ENCODE results near the gene ZNF618. TPM values are rescaled to one million over a fixed set of nuclear protein-coding genes. Genes with fewer than 3 reads are reported as not detected.

Gene ZNF618
- total RNA-seq, 2 experiments from 2014 or later, result 0.22 to 0.27 TPM

DNA sequence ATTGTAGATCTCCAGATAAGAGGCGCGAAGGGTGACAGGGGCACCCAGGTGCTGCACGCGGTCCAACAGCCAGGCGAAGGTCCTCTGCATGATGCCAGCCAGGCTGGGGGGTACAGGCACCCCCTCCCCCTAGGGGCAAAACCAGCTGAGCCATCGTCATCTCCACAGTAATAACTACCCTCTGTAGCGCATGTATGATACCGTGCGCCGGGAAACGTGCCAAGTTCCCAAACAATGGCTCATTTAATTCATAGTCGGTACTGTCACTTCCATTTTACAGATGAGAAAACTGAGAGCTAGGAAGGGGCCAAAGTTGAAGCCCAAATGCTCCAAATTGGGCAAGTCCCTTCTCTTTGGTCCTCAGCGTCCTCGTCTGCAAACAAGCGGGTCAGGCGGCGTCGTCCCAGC lies 221.5 kb downstream of the ZNF618 start:
- ChIA-PET POLR2A (no interaction called here), CTCF (interaction anchor here (0.7 to 5.8 kb wide), 3 partner anchors 10 to 15 kb away, joined by 4 to 34 read pairs (median 12); no protein-coding TSS in a partner anchor)
- Mint-ChIP-seq H3K27ac (no peak overlapping the region), H3K4me1 (ENCODE audit: low read depth) (peaks cover 4% of the 10 kb centered on the region), H3K9me3 (peaks cover 3% of the 10 kb centered on the region), H3K36me3 (ENCODE audit: low read depth) (no peaks in the 10 kb centered on the region), H3K27me3 (peaks cover 42% of the 10 kb centered on the region), H3K4me3 (no peak overlapping the region)
- intact Hi-C loops (cut with micrococcal nuclease), result no loop called here
- ATAC-seq, result no peak
- TF ChIP-seq, protein P1, sequence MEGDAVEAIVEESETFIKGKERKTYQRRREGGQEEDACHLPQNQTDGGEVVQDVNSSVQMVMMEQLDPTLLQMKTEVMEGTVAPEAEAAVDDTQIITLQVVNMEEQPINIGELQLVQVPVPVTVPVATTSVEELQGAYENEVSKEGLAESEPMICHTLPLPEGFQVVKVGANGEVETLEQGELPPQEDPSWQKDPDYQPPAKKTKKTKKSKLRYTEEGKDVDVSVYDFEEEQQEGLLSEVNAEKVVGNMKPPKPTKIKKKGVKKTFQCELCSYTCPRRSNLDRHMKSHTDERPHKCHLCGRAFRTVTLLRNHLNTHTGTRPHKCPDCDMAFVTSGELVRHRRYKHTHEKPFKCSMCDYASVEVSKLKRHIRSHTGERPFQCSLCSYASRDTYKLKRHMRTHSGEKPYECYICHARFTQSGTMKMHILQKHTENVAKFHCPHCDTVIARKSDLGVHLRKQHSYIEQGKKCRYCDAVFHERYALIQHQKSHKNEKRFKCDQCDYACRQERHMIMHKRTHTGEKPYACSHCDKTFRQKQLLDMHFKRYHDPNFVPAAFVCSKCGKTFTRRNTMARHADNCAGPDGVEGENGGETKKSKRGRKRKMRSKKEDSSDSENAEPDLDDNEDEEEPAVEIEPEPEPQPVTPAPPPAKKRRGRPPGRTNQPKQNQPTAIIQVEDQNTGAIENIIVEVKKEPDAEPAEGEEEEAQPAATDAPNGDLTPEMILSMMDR (IDR thresholded peaks at IDR 0.05), result no peak
- no peak for DNase-seq

DNA sequence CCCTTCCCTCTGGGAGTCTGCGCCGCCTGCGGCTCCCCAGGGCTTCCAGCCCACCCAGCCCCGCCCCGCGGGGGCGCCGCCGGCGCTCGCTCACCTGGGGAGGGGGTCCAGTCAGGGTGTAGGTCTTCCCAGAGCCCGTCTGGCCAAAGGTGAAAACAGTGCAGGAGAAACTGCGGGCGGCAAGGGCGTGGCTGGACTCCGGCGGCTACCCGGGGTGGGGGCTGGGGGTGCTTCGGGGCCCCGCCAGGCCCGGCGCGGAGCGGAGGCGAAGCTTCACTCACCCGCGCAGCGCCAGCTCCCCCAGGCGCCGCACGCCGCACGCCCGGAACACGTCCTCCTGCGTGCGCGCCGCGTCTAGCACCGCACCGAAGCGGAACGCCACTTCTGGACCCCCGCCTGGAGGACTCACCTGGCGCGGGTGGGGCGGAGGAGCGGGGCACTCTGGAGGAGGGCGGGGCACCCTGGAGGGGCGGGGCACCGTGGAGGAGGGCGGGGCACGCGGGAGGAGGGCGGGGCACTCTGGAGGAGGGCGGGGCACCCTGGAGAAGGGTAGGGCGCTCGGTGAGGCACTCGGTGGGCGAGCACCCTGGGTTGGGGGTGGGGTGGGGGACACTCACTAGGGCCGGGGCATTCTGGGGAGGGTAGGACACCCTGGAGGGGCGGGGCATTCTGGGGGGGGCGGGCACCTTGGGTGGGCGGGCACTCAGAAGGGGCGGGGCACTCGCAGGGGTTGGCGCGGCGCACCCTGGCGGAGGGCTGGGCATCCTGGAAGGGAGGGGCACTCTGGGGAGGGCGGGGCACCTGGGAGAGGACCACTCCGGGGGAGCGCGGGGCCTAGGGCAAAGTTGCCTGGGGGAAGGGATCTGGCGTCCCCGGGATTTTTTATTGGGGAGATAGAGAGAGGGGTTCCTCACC lies 222.2 kb downstream of the ZNF618 start:
- intact Hi-C loops (cut with micrococcal nuclease), result no loop called here
- CTCF ChIA-PET, result interaction anchor here (0.7 to 2.5 kb wide), 3 partner anchors 10 to 193 kb away, joined by 4 to 16 read pairs (median 11); no protein-coding TSS in a partner anchor
- no peak overlapping the region for H3K4me3 Mint-ChIP-seq
- peaks cover 3% of the 10 kb centered on the region for H3K9me3 Mint-ChIP-seq
- TF ChIP-seq, protein P1 (IDR thresholded peaks at IDR 0.05), result no peak
- no peak overlapping the region for H3K27ac Mint-ChIP-seq
- H3K36me3 Mint-ChIP-seq (ENCODE audit: low read depth), result no peaks in the 10 kb centered on the region
- DNase-seq (peak; percentile 47), ATAC-seq (peak; percentile 84)
- POLR2A ChIA-PET, result no interaction called here
- peaks cover 4% of the 10 kb centered on the region for H3K4me1 Mint-ChIP-seq (ENCODE audit: low read depth)
- H3K27me3 Mint-ChIP-seq, result peaks cover 41% of the 10 kb centered on the region

GRCh38 chr9:114098936-114099668 lies 223.0 kb downstream of the ZNF618 start, which contains the start of gene KIF12:
KIF12 (minus strand) TSS chr9:114099292; CDS start chr9:114099276, 16 bp downstream.
- intact Hi-C loops (cut with micrococcal nuclease), result no loop called here
- CTCF ChIA-PET, result interaction anchor here (1.6 to 2.5 kb wide), 3 partner anchors 9 to 193 kb away, joined by 9 to 16 read pairs (median 11); no protein-coding TSS in a partner anchor
- H3K9me3 Mint-ChIP-seq, result peaks cover 3% of the 10 kb centered on the region
- DNase-seq (no peak), ATAC-seq (no peak)
- peaks cover 4% of the 10 kb centered on the region for H3K4me1 Mint-ChIP-seq (ENCODE audit: low read depth)
- H3K4me3 Mint-ChIP-seq, result no peak within 1 kb of the TSS
- H3K27ac Mint-ChIP-seq, result no peak within 1 kb of the TSS
- POLR2A ChIA-PET, result interaction anchor here (1.5 kb wide), 1 partner anchor 196 kb away, joined by 5 read pairs; no protein-coding TSS in a partner anchor
- peaks cover 41% of the 10 kb centered on the region for H3K27me3 Mint-ChIP-seq
- no peaks in the 10 kb centered on the region for H3K36me3 Mint-ChIP-seq (ENCODE audit: low read depth)
- TF ChIP-seq, protein P1 (IDR thresholded peaks at IDR 0.05), result no peak

DNA sequence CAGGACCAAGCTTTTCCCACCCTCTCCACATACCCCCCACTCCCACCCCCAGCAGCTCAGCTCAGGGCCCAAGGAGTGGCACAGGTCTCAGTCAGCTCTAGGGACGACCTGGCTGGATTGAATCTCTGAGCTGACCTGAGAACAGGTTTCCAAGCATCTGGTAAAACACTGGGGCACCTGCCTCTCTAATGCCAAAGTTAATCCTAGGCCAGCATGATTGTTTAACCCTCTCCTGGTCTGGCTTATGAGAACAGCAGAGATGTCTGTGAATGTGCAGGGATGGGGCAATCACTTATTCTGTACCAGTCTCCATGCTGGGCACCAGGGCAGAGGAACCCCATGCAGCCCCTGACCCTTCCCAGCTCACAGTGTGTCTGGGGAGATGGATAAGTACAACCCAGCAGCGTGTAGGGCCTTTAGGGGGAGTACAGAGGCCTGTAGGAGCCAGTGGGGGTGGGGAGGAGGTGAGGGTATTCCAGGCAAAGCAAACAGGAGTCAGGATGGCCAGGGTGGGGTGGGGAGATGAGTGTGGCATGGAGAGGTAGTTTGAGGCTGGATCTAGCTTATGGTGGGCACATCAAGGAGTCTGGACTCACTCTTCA lies 223.7 kb downstream of the ZNF618 start:
- no peaks in the 10 kb centered on the region for H3K36me3 Mint-ChIP-seq (ENCODE audit: low read depth)
- ChIA-PET POLR2A (interaction anchor here (1.5 kb wide), 1 partner anchor 196 kb away, joined by 5 read pairs; no protein-coding TSS in a partner anchor), CTCF (interaction anchor here (1.6 to 2.5 kb wide), 3 partner anchors 8 to 192 kb away, joined by 9 to 16 read pairs (median 11); no protein-coding TSS in a partner anchor)
- H3K9me3 Mint-ChIP-seq, result peaks cover 3% of the 10 kb centered on the region
- intact Hi-C loops (cut with micrococcal nuclease), result no loop called here
- no peak for DNase-seq
- ATAC-seq, result no peak
- peaks cover 38% of the 10 kb centered on the region for H3K27me3 Mint-ChIP-seq
- H3K4me1 Mint-ChIP-seq (ENCODE audit: low read depth), result peaks cover 4% of the 10 kb centered on the region
- H3K27ac Mint-ChIP-seq, result no peak overlapping the region
- no peak overlapping the region for H3K4me3 Mint-ChIP-seq
- TF ChIP-seq, protein P1 (IDR thresholded peaks at IDR 0.05), result no peak
